Hepatocyte (in vitro differentiated cells): ENCODE data around the gene THRAP3.

Experiments used
- CTCF ChIP-seq: fragments of 200-600 bp; sonication (generic); IDR thresholded peaks from 2 replicates; pipeline ENCODE4 v1.5.1; 2016; ENCODE audit warnings: antibody characterized with exemption, mild to moderate bottlenecking; ENCODE audit not compliant: poor library complexity
- EZH2 ChIP-seq: fragments of 200-600 bp; sonication (generic); IDR thresholded peaks from 2 replicates; pipeline ENCODE4 v1.6.1; 2016; ENCODE audit warnings: antibody characterized with exemption, mild to moderate bottlenecking, borderline replicate concordance
- EZH2phosphoT487 ChIP-seq: fragments of 200-600 bp; sonication (generic); IDR thresholded peaks from one replicate; pipeline ENCODE4 v1.6.1; 2018; ENCODE audit warnings: antibody characterized with exemption, mild to moderate bottlenecking, low read depth, moderate library complexity; ENCODE audit not compliant: unreplicated experiment, severe bottlenecking

- TF ChIP-seq EZH2 (no peak), CTCF (no peak), EZH2phosphoT487 (no peak)
Measured at GRCh38 chr1:36257375-36257767, 33.1 kb downstream of the THRAP3 start.
